OCI-LY7 (cell line): ENCODE measurements around the gene HAUS6. TPM values are rescaled to one million over a fixed set of nuclear protein-coding genes. Genes with fewer than 3 reads are reported as not detected.
"Not testable (repeated sequence)": the region's sequence is repeated elsewhere in the genome, so short reads cannot be mapped to it uniquely, and the experiment has no call there.

Source experiments
- BruUV-seq: library from RNA; stranded (reverse); fragments of 400-500 nt; replicated peaks from 2 replicates; lab custom pipeline; 2021; lab: Mats Ljungman, UMichigan
- CTCF ChIA-PET: fragments of 300-600 bp; sonication (Branson Sonifier 250); formaldehyde crosslinking; loops from one replicate; lab custom pipeline; 2022; ENCODE audit warnings: antibody characterized with exemption; ENCODE audit not compliant: unreplicated experiment; lab: Charles Lee
- POLR2A ChIA-PET: fragments of 300-600 bp; sonication (Branson Sonifier 250); formaldehyde crosslinking; loops from one replicate; lab custom pipeline; 2022; ENCODE audit warnings: antibody characterized with exemption; lab: Charles Lee
- DNase-seq: peaks from one replicate; pipeline ENCODE4 v3.0.0-alpha.2; 2015; ENCODE audit warnings: low spot score
- H2AFZ ChIP-seq: fragments of 200-600 bp; sonication (generic), shearing (Covaris generic); 2 replicates; pipeline ENCODE4 v1.6.1; 2014; ENCODE audit warnings: mild to moderate bottlenecking, antibody characterized with exemption, low read length, moderate library complexity
- H3K27ac ChIP-seq: fragments of 200-600 bp; sonication (generic); 2 replicates; pipeline ENCODE4 v1.5.1; 2014; ENCODE audit warnings: mixed run types, low read depth, mild to moderate bottlenecking, moderate library complexity, low read length, inconsistent platforms; ENCODE audit not compliant: poor library complexity, severe bottlenecking
- H3K36me3 ChIP-seq: fragments of 200-600 bp; sonication (generic); 2 replicates; pipeline ENCODE4 v1.6.1; 2014; ENCODE audit warnings: mild to moderate bottlenecking, antibody characterized with exemption, low read length, moderate library complexity, mixed read lengths; ENCODE audit not compliant: insufficient read depth
- H3K4me1 ChIP-seq: fragments of 200-600 bp; sonication (generic); 2 replicates; pipeline ENCODE4 v1.5.1; 2014; ENCODE audit warnings: mild to moderate bottlenecking, low read length; ENCODE audit not compliant: insufficient read depth, poor library complexity, severe bottlenecking
- H3K4me2 ChIP-seq: fragments of 200-600 bp; sonication (generic); 2 replicates; pipeline ENCODE4 v1.6.1; 2014; ENCODE audit warnings: mild to moderate bottlenecking, low read length
- H3K4me3 ChIP-seq: fragments of 200-600 bp; sonication (generic); 2 replicates; pipeline ENCODE4 v1.5.1; 2014; ENCODE audit warnings: mild to moderate bottlenecking, low read depth, low read length; ENCODE audit not compliant: poor library complexity, severe bottlenecking
- H3K79me2 ChIP-seq: fragments of 200-600 bp; sonication (generic); 2 replicates; pipeline ENCODE4 v1.6.1; 2016; ENCODE audit warnings: low read depth, mild to moderate bottlenecking, low read length, moderate library complexity, mixed read lengths; ENCODE audit not compliant: insufficient read depth
- H3K9me2 ChIP-seq: fragments of 200-600 bp; sonication (generic); 2 replicates; pipeline ENCODE4 v1.6.1; 2016; ENCODE audit warnings: mild to moderate bottlenecking, low read length, mixed read lengths; ENCODE audit not compliant: insufficient read depth
- H3K9me3 ChIP-seq: fragments of 200-600 bp; sonication (generic); 2 replicates; pipeline ENCODE4 v1.6.1; 2014; ENCODE audit warnings: mild to moderate bottlenecking, mixed run types, low read length, mixed read lengths
- H4K20me1 ChIP-seq: fragments of 200-600 bp; sonication (generic); 2 replicates; pipeline ENCODE4 v1.6.1; 2014; ENCODE audit warnings: mild to moderate bottlenecking, antibody characterized with exemption, low read length, moderate library complexity, mixed read lengths; ENCODE audit not compliant: insufficient read depth
- EZH2phosphoT487 ChIP-seq: fragments of 200-600 bp; sonication (generic); IDR thresholded peaks from 2 replicates; pipeline ENCODE4 v1.6.1; 2018; ENCODE audit warnings: low read depth, borderline replicate concordance, mild to moderate bottlenecking, mixed run types, antibody characterized with exemption, low read length, moderate library complexity, mixed read lengths
- intact Hi-C: fragments of 100-400 bp; cut with micrococcal nuclease; formaldehyde crosslinking; loops from one replicate; pipeline ENCODE4 v1.10.0; 2022; ENCODE audit not compliant: unreplicated experiment
- total RNA-seq, 2 experiments: library from RNA; depleted of rRNA in 1 of 2; stranded (reverse); fragments of >200 nt in 1 of 2; shearing (Covaris generic) in 1 of 2; gene quantifications; 2 replicates each; pipeline ENCODE4 v1.2.3, GENCODE V29; 2014 to 2022
- TF ChIP-seq, protein P1 (sequence below): fragments of 200-600 bp; sonication (generic); conservative IDR thresholded peaks from 2 replicates; pipeline ENCODE4 v1.5.1; 2014; ENCODE audit warnings: mild to moderate bottlenecking, antibody characterized with exemption, low read length, moderate library complexity, mixed read lengths

The HAUS6 gene
- total RNA-seq, 2 experiments from 2014 or later, result 25.7 to 31.5 TPM

DNA sequence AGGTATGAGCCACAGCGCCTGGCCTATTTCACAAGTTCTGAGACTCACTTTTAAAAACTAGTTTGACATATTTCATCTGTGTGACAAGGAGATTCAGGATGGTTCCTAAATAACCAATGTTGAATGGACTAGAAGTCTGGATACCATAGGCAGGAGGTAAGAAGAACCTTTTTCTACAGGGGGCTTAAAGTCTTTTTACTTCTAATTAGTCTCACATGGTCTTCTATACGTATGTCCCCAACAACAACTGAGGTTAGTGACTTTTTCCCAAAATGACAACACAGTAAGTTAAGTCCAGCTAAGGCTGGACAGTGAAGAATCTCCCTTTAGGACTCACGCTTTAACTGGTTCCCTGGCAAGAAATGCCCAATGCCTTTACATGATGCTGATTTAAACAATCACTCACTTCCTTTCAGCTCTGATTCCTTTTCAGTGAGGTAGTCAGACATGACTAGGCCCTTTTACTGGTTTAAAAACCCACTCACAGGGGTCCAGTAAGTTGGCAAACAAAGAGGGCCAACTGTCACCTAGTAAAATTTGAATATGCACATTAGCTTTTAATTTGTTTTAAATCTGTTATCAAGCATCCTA is 12.1 kb upstream of the HAUS6 start:
- Histone ChIP-seq H3K4me1 (no peaks in the 10 kb centered on the region), H3K36me3 (0 out of 2 replicates have a peak, but pooled peaks cover 9% of the 10 kb centered on the region), H4K20me1 (no peaks in the 10 kb centered on the region), H3K4me3 (no peak overlapping the region), H2AFZ (no peak overlapping the region), H3K27ac (no peak overlapping the region), H3K9me2 (no peaks in the 10 kb centered on the region), H3K79me2 (no peaks in the 10 kb centered on the region), H3K9me3 (no peaks in the 10 kb centered on the region), H3K4me2 (no peak overlapping the region)
- no peak for DNase-seq
- intact Hi-C loops, result no loop called here
- ChIA-PET POLR2A (interaction anchor here (1.0 to 1.1 kb wide), 2 partner anchors 10 to 14 kb away, joined by 3 read pairs; no protein-coding TSS in a partner anchor), CTCF (no interaction called here)
- no TSS peak for BruUV-seq
- no peak for TF ChIP-seq EZH2phosphoT487
- TF ChIP-seq, protein P1, sequence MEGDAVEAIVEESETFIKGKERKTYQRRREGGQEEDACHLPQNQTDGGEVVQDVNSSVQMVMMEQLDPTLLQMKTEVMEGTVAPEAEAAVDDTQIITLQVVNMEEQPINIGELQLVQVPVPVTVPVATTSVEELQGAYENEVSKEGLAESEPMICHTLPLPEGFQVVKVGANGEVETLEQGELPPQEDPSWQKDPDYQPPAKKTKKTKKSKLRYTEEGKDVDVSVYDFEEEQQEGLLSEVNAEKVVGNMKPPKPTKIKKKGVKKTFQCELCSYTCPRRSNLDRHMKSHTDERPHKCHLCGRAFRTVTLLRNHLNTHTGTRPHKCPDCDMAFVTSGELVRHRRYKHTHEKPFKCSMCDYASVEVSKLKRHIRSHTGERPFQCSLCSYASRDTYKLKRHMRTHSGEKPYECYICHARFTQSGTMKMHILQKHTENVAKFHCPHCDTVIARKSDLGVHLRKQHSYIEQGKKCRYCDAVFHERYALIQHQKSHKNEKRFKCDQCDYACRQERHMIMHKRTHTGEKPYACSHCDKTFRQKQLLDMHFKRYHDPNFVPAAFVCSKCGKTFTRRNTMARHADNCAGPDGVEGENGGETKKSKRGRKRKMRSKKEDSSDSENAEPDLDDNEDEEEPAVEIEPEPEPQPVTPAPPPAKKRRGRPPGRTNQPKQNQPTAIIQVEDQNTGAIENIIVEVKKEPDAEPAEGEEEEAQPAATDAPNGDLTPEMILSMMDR, result no peak

DNA sequence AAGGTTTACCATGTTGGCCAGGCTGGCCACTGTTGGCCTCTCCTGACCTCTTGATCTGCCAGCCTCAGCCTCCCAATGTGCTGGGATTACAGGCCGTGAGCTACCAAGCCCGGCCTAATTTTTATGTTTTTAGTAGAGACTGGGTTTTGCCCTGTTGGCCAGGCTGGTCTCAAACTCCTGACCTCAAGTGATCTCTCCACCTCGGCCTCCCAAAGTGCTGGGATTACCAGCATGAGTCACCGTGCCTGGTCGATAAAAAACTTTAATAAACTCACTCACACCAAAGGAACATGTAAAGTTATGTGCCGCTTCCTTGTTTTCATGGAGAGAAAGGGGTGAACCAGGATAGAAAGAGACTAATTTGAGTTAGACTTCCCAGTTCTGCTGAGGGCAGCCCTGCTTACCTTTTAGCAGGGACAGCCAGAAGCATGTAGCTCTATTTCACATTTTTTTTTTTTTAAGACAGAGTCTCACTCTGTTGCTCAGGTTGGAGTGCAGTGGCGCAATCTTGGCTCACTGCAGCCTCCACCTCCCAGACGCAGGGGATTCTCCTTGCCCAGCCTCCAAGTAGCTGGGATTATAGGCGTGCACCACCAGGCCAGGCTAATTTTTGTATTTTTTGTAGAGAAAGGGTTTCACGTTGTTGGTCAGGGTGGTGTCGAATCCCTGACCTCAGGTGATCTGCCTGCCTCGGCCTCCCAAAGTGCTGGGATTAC is 11.4 kb upstream of the HAUS6 start:
- TF ChIP-seq EZH2phosphoT487, result no peak
- TF ChIP-seq, protein P1, result no peak
- intact Hi-C loops, result no loop called here
- ChIA-PET CTCF (no interaction called here), POLR2A (interaction anchor here (0.6 to 1.7 kb wide), 3 partner anchors 10 to 1285 kb away, joined by 3 to 5 read pairs (median 3); no protein-coding TSS in a partner anchor)
- Histone ChIP-seq H3K4me3 (no peak overlapping the region), H3K9me2 (no peaks in the 10 kb centered on the region), H3K27ac (no peak overlapping the region), H3K9me3 (no peaks in the 10 kb centered on the region), H3K4me1 (no peaks in the 10 kb centered on the region), H3K4me2 (no peak overlapping the region), H3K79me2 (no peaks in the 10 kb centered on the region), H3K36me3 (0 out of 2 replicates have a peak, but pooled peaks cover 9% of the 10 kb centered on the region), H4K20me1 (no peaks in the 10 kb centered on the region), H2AFZ (no peak overlapping the region)
- BruUV-seq, result no TSS peak
- DNase-seq, result no peak

DNA sequence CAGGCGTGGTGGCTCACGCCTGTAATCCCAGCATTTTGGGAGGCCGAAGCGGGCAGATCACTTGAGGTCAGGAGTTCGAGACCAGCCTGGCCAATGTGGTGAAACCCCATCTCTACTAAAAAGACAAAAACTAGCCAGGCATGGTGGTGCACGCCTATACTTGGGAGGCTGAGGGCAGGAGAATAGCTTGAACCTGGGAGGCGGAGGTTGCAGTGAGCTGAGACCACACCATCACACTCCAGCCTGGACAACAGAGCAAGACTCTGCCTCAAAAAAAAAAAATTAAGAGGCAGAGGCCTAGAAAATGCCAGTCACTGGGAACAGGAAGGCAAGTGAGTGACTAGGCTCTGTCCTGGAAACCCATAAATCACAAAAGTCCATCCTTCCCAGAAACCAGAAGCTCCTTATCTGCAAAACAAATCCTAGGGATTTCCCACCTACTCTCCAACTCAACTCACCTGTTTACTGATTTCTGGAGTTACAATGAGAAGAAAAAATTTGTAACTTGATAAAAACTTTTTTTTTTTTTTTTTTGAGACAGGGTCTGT is 10.4 kb upstream of the HAUS6 start:
- H3K4me1 ChIP-seq, H3K36me3 ChIP-seq, H2AFZ ChIP-seq, H3K9me3 ChIP-seq, DNase-seq, intact Hi-C loops, H3K27ac ChIP-seq, H3K4me3 ChIP-seq, H3K4me2 ChIP-seq, H4K20me1 ChIP-seq, CTCF ChIA-PET, H3K9me2 ChIP-seq, H3K79me2 ChIP-seq, BruUV-seq: not testable (repeated sequence)
- POLR2A ChIA-PET, result interaction anchor here (0.6 to 1.7 kb wide), 6 partner anchors 11 to 998 kb away, joined by 3 to 6 read pairs (median 4); no protein-coding TSS in a partner anchor
